ENCODE data around the gene LDOC1. TPM values are rescaled to one million over a fixed set of nuclear protein-coding genes. Genes with fewer than 3 reads are reported as not detected.
A peak's percentile ranks its signal among the peaks of the same experiment; 100 is the strongest.
"Not testable (repeated sequence)": the region's sequence is repeated elsewhere in the genome, so short reads cannot be mapped to it uniquely, and the experiment has no call there.

The LDOC1 gene
- total RNA-seq: 10 to 100 TPM in 1 of 4 donors, 1 to 10 TPM in 3; 3.3 to 10.6 (median 7.0) TPM

- no peaks in the 10 kb centered on the region for H3K27me3 ChIP-seq
- TF ChIP-seq POLR2A (IDR thresholded peaks at IDR 0.05) (no peak), CTCF (IDR thresholded peaks at IDR 0.05) (no peak), EP300 (IDR thresholded peaks at IDR 0.05) (no peak)
- peak; percentile 55 to 56 for DNase-seq (ENCODE audit: low spot score in 2 of 2)
- 5 to 50% methylated on average over 22 to 83 of the region's 83 CpGs for WGBS, 2 donors
- no peaks in the 10 kb centered on the region for H3K36me3 ChIP-seq
- no peaks in the 10 kb centered on the region for H3K9me3 ChIP-seq
- H3K27ac ChIP-seq: peak within 1 kb of the TSS in 3 of 4 donors; percentile 8 to 66 (median 48)
- H3K4me3 ChIP-seq: peak within 1 kb of the TSS; percentile 52 to 66 (median 55)
- peaks cover 0 to 6% (median 0%) of the 10 kb centered on the region in 4 donors for H3K4me1 ChIP-seq
Measured at GRCh38 chrX:141176586-141177451, at the start of gene LDOC1. Gene LDOC1, minus strand, starts transcription at chrX:141177129. Its CDS starts 108 bp downstream, at chrX:141177021.

- no peaks in the 10 kb centered on the region for H3K27me3 ChIP-seq
- H3K36me3 ChIP-seq: no peaks in the 10 kb centered on the region
- DNase-seq (ENCODE audit: low spot score in 2 of 2): no peak
- no peak for TF ChIP-seq EP300 (IDR thresholded peaks at IDR 0.05)
- TF ChIP-seq CTCF (IDR thresholded peaks at IDR 0.05): no peak
- TF ChIP-seq POLR2A (IDR thresholded peaks at IDR 0.05): no peak
- no peaks in the 10 kb centered on the region for H3K9me3 ChIP-seq
- H3K4me1 ChIP-seq: no peaks in the 10 kb centered on the region
- no peak overlapping the region for H3K4me3 ChIP-seq
- WGBS, 2 donors: 89 to 100% methylated on average over 2 of the region's 2 CpGs
- H3K27ac ChIP-seq: no peak overlapping the region
Measured at GRCh38 chrX:141221611-141222010, 44.7 kb upstream of the LDOC1 start.

- no peaks in the 10 kb centered on the region for H3K9me3 ChIP-seq
- no peak for DNase-seq (ENCODE audit: low spot score in 2 of 2)
- no peak for TF ChIP-seq CTCF (IDR thresholded peaks at IDR 0.05)
- TF ChIP-seq EP300 (IDR thresholded peaks at IDR 0.05): no peak
- TF ChIP-seq POLR2A (IDR thresholded peaks at IDR 0.05): no peak
- WGBS, 2 donors: 50 to 62% methylated on average over 3 of the region's 3 CpGs
- H3K27ac ChIP-seq: no peak overlapping the region
- H3K4me3 ChIP-seq: no peak overlapping the region
- H3K4me1 ChIP-seq: no peaks in the 10 kb centered on the region
- H3K36me3 ChIP-seq: no peaks in the 10 kb centered on the region
- H3K27me3 ChIP-seq: no peaks in the 10 kb centered on the region
Measured at GRCh38 chrX:141220342-141221008, 43.5 kb upstream of the LDOC1 start.

- no peak for DNase-seq (ENCODE audit: low spot score in 2 of 2)
- Histone ChIP-seq H3K27me3 (no peaks in the 10 kb centered on the region), H3K27ac (no peak overlapping the region), H3K36me3 (no peaks in the 10 kb centered on the region), H3K4me3 (no peak overlapping the region), H3K9me3 (no peaks in the 10 kb centered on the region), H3K4me1 (no peaks in the 10 kb centered on the region)
- no peak for TF ChIP-seq EP300 (IDR thresholded peaks at IDR 0.05)
- no peak for TF ChIP-seq CTCF (IDR thresholded peaks at IDR 0.05)
- TF ChIP-seq POLR2A (IDR thresholded peaks at IDR 0.05): no peak
- 71 to 96% methylated on average over 1 of the region's 1 CpG for WGBS, 2 donors
Measured at GRCh38 chrX:141214196-141214595, 37.3 kb upstream of the LDOC1 start.

GRCh38 chrX:141201962-141202361 is 25.0 kb upstream of the LDOC1 start:
- Histone ChIP-seq H3K4me1 (no peaks in the 10 kb centered on the region), H3K27ac (no peak overlapping the region), H3K9me3 (no peaks in the 10 kb centered on the region), H3K36me3 (no peaks in the 10 kb centered on the region), H3K4me3 (no peak overlapping the region), H3K27me3 (no peaks in the 10 kb centered on the region)
- no peak for DNase-seq (ENCODE audit: low spot score in 2 of 2)
- 88 to 94% methylated on average over 3 of the region's 3 CpGs for WGBS, 2 donors
- TF ChIP-seq CTCF (IDR thresholded peaks at IDR 0.05) (no peak), POLR2A (IDR thresholded peaks at IDR 0.05) (no peak), EP300 (IDR thresholded peaks at IDR 0.05) (no peak)

GRCh38 chrX:141188573-141188972 is 11.6 kb upstream of the LDOC1 start:
- H3K4me1 ChIP-seq; DNase-seq (ENCODE audit: low spot score in 2 of 2): not testable (repeated sequence)
- WGBS, 2 donors: 93% methylated on average over 23 of the region's 24 CpGs; no CpG with 5 or more reads in 1 of the 2 donors

More at GRCh38 chrX:141188573-141188972, 11.6 kb upstream of the LDOC1 start:
- H3K4me3 ChIP-seq, H3K9me3 ChIP-seq, H3K36me3 ChIP-seq, H3K27ac ChIP-seq, H3K27me3 ChIP-seq: not testable (repeated sequence)

Measured in tibial nerve (tissue), 4 donors.